Activated naive CD4-positive, alpha-beta T cell treated with anti-CD3 and anti-CD28 coated beads for 36 hours (primary cell): ENCODE data around the gene KLF18. TPM values are rescaled to one million over a fixed set of nuclear protein-coding genes. Genes with fewer than 3 reads are reported as not detected.

Source experiments
- CTCF ChIA-PET: fragments of 350-600 bp; sonication (Branson Sonifier 250); formaldehyde crosslinking; loops from one replicate; lab custom pipeline; 2021; ENCODE audit warnings: antibody characterized with exemption; lab: Charles Lee
- DNase-seq: peaks from one replicate; pipeline ENCODE4 v3.0.0-alpha.2; 2020
- H3K27ac Mint-ChIP-seq: one replicate; pipeline ENCODE4 v1.8.0; 2021; ENCODE audit warnings: mild to moderate bottlenecking, mixed read lengths
- H3K27me3 Mint-ChIP-seq: one replicate; pipeline ENCODE4 v1.8.0; 2021; ENCODE audit warnings: low read depth, mixed read lengths
- H3K36me3 Mint-ChIP-seq: one replicate; pipeline ENCODE4 v1.8.0; 2021; ENCODE audit warnings: low read depth, mixed read lengths
- H3K4me1 Mint-ChIP-seq: one replicate; pipeline ENCODE4 v1.8.0; 2021; ENCODE audit warnings: low read depth, mixed read lengths
- H3K4me3 Mint-ChIP-seq: one replicate; pipeline ENCODE4 v1.8.0; 2021; ENCODE audit warnings: mild to moderate bottlenecking, moderate library complexity, mixed read lengths
- H3K9me3 Mint-ChIP-seq: one replicate; pipeline ENCODE4 v1.8.0; 2021; ENCODE audit warnings: mixed read lengths
- intact Hi-C: fragments of 100-400 bp; cut with micrococcal nuclease; formaldehyde crosslinking; loops from one replicate; pipeline ENCODE4 v1.15.1; 2023
- total RNA-seq, 2 experiments: library from RNA; stranded (reverse); gene quantifications; one replicate each; pipeline ENCODE4 v1.2.3, GENCODE V29; 2021

KLF18 gene
- total RNA-seq, 2 experiments from 2014 or later = not detected

GRCh38 chr1:44113095-44113609 lies 28.3 kb downstream of the KLF18 start:
- CTCF ChIA-PET = interaction anchor here (1.2 kb wide), 1 partner anchor 10 kb away, joined by 3 read pairs; no protein-coding TSS in a partner anchor
- no peak overlapping the region for H3K4me3 Mint-ChIP-seq
- H3K36me3 Mint-ChIP-seq = no peaks in the 10 kb centered on the region
- no peaks in the 10 kb centered on the region for H3K27me3 Mint-ChIP-seq
- intact Hi-C loops = no loop called here
- H3K27ac Mint-ChIP-seq = no peak overlapping the region
- H3K4me1 Mint-ChIP-seq = no peaks in the 10 kb centered on the region
- no peaks in the 10 kb centered on the region for H3K9me3 Mint-ChIP-seq
- no peak for DNase-seq

- intact Hi-C loops = no loop called here
- no peak for DNase-seq
- no peaks in the 10 kb centered on the region for H3K9me3 Mint-ChIP-seq
- CTCF ChIA-PET = interaction anchor here (1.2 kb wide), 1 partner anchor 9 kb away, joined by 3 read pairs; no protein-coding TSS in a partner anchor
- H3K4me3 Mint-ChIP-seq = no peak overlapping the region
- no peaks in the 10 kb centered on the region for H3K27me3 Mint-ChIP-seq
- no peaks in the 10 kb centered on the region for H3K4me1 Mint-ChIP-seq
- no peak overlapping the region for H3K27ac Mint-ChIP-seq
- no peaks in the 10 kb centered on the region for H3K36me3 Mint-ChIP-seq
These were observed 28.9 kb downstream of the KLF18 start for GRCh38 chr1:44112486-44112885.

- no peaks in the 10 kb centered on the region for H3K9me3 Mint-ChIP-seq
- no peak overlapping the region for H3K27ac Mint-ChIP-seq
- intact Hi-C loops = no loop called here
- DNase-seq = no peak
- no peaks in the 10 kb centered on the region for H3K4me1 Mint-ChIP-seq
- CTCF ChIA-PET = interaction anchor here (0.6 kb wide), 1 partner anchor 76 kb away, joined by 3 read pairs; no protein-coding TSS in a partner anchor
- H3K36me3 Mint-ChIP-seq = no peaks in the 10 kb centered on the region
- H3K27me3 Mint-ChIP-seq = peaks cover 1% of the 10 kb centered on the region
- H3K4me3 Mint-ChIP-seq = no peak overlapping the region
These were observed 29.6 kb downstream of the KLF18 start for GRCh38 chr1:44111861-44112260.

- peaks cover 6% of the 10 kb centered on the region for H3K27me3 Mint-ChIP-seq
- H3K4me3 Mint-ChIP-seq = no peak overlapping the region
- no peak overlapping the region for H3K27ac Mint-ChIP-seq
- no peak for DNase-seq
- H3K9me3 Mint-ChIP-seq = no peaks in the 10 kb centered on the region
- H3K36me3 Mint-ChIP-seq = no peaks in the 10 kb centered on the region
- no peaks in the 10 kb centered on the region for H3K4me1 Mint-ChIP-seq
- intact Hi-C loops = no loop called here
- CTCF ChIA-PET = interaction anchor here (0.6 kb wide), 1 partner anchor 271 kb away, joined by 3 read pairs; no protein-coding TSS in a partner anchor
These were observed 30.5 kb downstream of the KLF18 start for GRCh38 chr1:44110916-44111315.

- intact Hi-C loops = loop anchor here (10.0 kb wide), 1 partner anchor 486 kb away; no protein-coding TSS in a partner anchor
- Mint-ChIP-seq H3K27ac (no peak overlapping the region), H3K27me3 (peaks cover 8% of the 10 kb centered on the region), H3K4me1 (no peaks in the 10 kb centered on the region), H3K9me3 (no peaks in the 10 kb centered on the region), H3K36me3 (no peaks in the 10 kb centered on the region), H3K4me3 (no peak overlapping the region)
- CTCF ChIA-PET = interaction anchor here (1.7 kb wide), 1 partner anchor 15 kb away, joined by 6 read pairs; no protein-coding TSS in a partner anchor
- no peak for DNase-seq
These were observed 32.5 kb downstream of the KLF18 start for GRCh38 chr1:44108971-44109370.

- CTCF ChIA-PET = no interaction called here
- no peak overlapping the region for H3K4me3 Mint-ChIP-seq
- no peak for DNase-seq
- H3K36me3 Mint-ChIP-seq = no peaks in the 10 kb centered on the region
- peaks cover 8% of the 10 kb centered on the region for H3K27me3 Mint-ChIP-seq
- H3K9me3 Mint-ChIP-seq = no peaks in the 10 kb centered on the region
- no peak overlapping the region for H3K27ac Mint-ChIP-seq
- no peaks in the 10 kb centered on the region for H3K4me1 Mint-ChIP-seq
- intact Hi-C loops = loop anchor here (10.0 kb wide), 1 partner anchor 487 kb away; no protein-coding TSS in a partner anchor
These were observed 33.2 kb downstream of the KLF18 start for GRCh38 chr1:44108241-44108640.

- no peaks in the 10 kb centered on the region for H3K9me3 Mint-ChIP-seq
- intact Hi-C loops = loop anchor here (10.0 kb wide), 1 partner anchor 489 kb away; no protein-coding TSS in a partner anchor
- CTCF ChIA-PET = interaction anchor here (1.1 kb wide), 1 partner anchor 50 kb away, joined by 4 read pairs; no protein-coding TSS in a partner anchor
- H3K36me3 Mint-ChIP-seq = no peaks in the 10 kb centered on the region
- H3K27ac Mint-ChIP-seq = no peak overlapping the region
- peaks cover 8% of the 10 kb centered on the region for H3K27me3 Mint-ChIP-seq
- no peak overlapping the region for H3K4me3 Mint-ChIP-seq
- H3K4me1 Mint-ChIP-seq = no peaks in the 10 kb centered on the region
- DNase-seq = no peak
These were observed 35.6 kb downstream of the KLF18 start for GRCh38 chr1:44105810-44106209.

- CTCF ChIA-PET = interaction anchor here (0.6 to 2.2 kb wide), 8 partner anchors 9 to 872 kb away, joined by 3 to 9 read pairs (median 3); no protein-coding TSS in a partner anchor
- no peaks in the 10 kb centered on the region for H3K36me3 Mint-ChIP-seq
- no peak overlapping the region for H3K27ac Mint-ChIP-seq
- H3K9me3 Mint-ChIP-seq = no peaks in the 10 kb centered on the region
- no peaks in the 10 kb centered on the region for H3K4me1 Mint-ChIP-seq
- peaks cover 8% of the 10 kb centered on the region for H3K27me3 Mint-ChIP-seq
- peak; percentile 13 for DNase-seq
- H3K4me3 Mint-ChIP-seq = no peak overlapping the region
- intact Hi-C loops = loop anchor here (10.0 kb wide), 1 partner anchor 491 kb away; no protein-coding TSS in a partner anchor
These were observed 37.9 kb downstream of the KLF18 start for GRCh38 chr1:44103270-44104131.

- DNase-seq = no peak
- Mint-ChIP-seq H3K4me3 (no peak overlapping the region), H3K27me3 (peaks cover 6% of the 10 kb centered on the region), H3K4me1 (no peaks in the 10 kb centered on the region), H3K27ac (no peak overlapping the region), H3K9me3 (no peaks in the 10 kb centered on the region), H3K36me3 (no peaks in the 10 kb centered on the region)
- intact Hi-C loops = loop anchor here (10.0 kb wide), 1 partner anchor 493 kb away; no protein-coding TSS in a partner anchor
- CTCF ChIA-PET = no interaction called here
These were observed 40.1 kb downstream of the KLF18 start for GRCh38 chr1:44101328-44101727.

- no peaks in the 10 kb centered on the region for H3K4me1 Mint-ChIP-seq
- no peaks in the 10 kb centered on the region for H3K9me3 Mint-ChIP-seq
- H3K27ac Mint-ChIP-seq = no peak overlapping the region
- no peak overlapping the region for H3K4me3 Mint-ChIP-seq
- peaks cover 6% of the 10 kb centered on the region for H3K27me3 Mint-ChIP-seq
- intact Hi-C loops = loop anchor here (10.0 kb wide), 1 partner anchor 494 kb away; no protein-coding TSS in a partner anchor
- H3K36me3 Mint-ChIP-seq = no peaks in the 10 kb centered on the region
- CTCF ChIA-PET = interaction anchor here (0.7 to 1.1 kb wide), 2 partner anchors 16 to 553 kb away, joined by 3 to 4 read pairs; no protein-coding TSS in a partner anchor
- DNase-seq = no peak
These were observed 41.1 kb downstream of the KLF18 start for GRCh38 chr1:44100183-44100868.

- Mint-ChIP-seq H3K27ac (no peak overlapping the region), H3K36me3 (no peaks in the 10 kb centered on the region), H3K9me3 (no peaks in the 10 kb centered on the region), H3K4me3 (no peak overlapping the region), H3K27me3 (peaks cover 9% of the 10 kb centered on the region), H3K4me1 (no peaks in the 10 kb centered on the region)
- intact Hi-C loops = loop anchor here (5.0 kb wide), 1 partner anchor 118 kb away; the partner anchor contains the start of gene DMAP1
- DNase-seq = no peak
- CTCF ChIA-PET = interaction anchor here (0.6 to 2.6 kb wide), 3 partner anchors 9 to 42 kb away, joined by 3 to 9 read pairs (median 6); no protein-coding TSS in a partner anchor
These were observed 47.4 kb downstream of the KLF18 start for GRCh38 chr1:44094047-44094446.
